HG03378 (cell line): ENCODE data around the gene GABBR2.

ENCODE experiments used
- ATAC-seq: cut with Tn5 transposase; IDR thresholded peaks from one replicate; pipeline ENCODE4 v1.9.1; 2021; ENCODE audit warnings: mild to moderate bottlenecking, moderate library complexity; ENCODE audit not compliant: unreplicated experiment

Gene GABBR2

GRCh38 chr9:98639133-98639532, 69.6 kb downstream of the GABBR2 start:
- no peak for ATAC-seq

GRCh38 chr9:98637381-98637780, 71.4 kb downstream of the GABBR2 start:
- no peak for ATAC-seq

GRCh38 chr9:98635374-98635773, 73.4 kb downstream of the GABBR2 start:
- no peak for ATAC-seq

DNA sequence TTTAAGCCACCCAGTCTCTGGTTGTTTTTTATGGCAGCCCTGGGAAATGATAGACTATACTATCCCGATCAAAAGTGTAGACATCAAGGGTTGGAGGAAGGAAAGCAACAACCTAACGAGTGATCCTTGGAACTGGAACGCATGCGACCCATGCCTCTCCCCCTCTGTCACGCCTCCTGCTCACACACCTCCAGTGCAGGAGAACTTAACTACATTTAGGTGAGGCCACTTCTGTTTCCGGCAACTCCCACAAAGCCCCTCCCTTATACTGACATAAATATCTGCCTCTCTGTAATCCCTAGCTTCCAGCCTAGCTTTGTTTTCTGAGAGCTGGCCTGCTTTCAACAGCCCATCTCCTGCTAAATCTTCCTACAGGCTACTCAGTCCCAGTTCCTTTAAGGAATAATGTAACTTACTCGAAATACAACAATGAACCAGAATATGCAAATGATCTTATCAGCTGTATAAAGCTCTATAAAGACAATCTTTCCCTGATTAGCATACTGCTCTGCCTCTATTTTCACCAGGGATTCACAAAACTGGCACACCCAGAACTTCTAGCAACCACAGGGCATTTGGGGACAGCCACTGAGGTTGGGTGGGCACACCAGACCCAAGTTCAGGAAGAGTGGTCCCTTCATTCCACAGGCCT, 73.9 kb downstream of the GABBR2 start:
- no peak for ATAC-seq

DNA sequence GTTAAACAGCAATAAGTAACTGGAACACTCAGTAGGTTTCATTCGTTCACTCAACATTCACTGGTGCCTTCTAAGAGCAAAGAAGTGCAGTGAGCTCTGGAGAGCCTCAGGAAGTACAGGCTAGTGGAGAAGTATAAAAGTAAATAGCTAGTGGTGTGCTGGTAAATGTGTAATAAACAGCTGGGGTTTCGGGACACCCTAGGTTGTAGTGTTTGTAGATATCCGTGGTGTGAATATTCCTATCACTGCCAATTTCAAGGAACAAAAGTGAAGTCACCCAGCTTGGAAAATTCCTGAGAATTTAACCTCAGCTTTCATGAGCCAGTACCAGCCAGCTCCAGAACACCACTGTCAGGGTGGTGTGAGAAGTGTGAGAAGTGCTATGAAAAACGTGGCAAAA, 75.9 kb downstream of the GABBR2 start:
- ATAC-seq: no peak

- ATAC-seq: no peak
Measured at GRCh38 chr9:98627296-98627695, 81.4 kb downstream of the GABBR2 start.

GRCh38 chr9:98625728-98626127, 83.0 kb downstream of the GABBR2 start:
- no peak for ATAC-seq

- no peak for ATAC-seq
Measured at GRCh38 chr9:98619788-98620187, 88.9 kb downstream of the GABBR2 start.

- ATAC-seq: no peak
Measured at GRCh38 chr9:98615633-98616032, 93.1 kb downstream of the GABBR2 start.

GRCh38 chr9:98614941-98615340, 93.8 kb downstream of the GABBR2 start:
- ATAC-seq: no peak

GRCh38 chr9:98612061-98612752, 96.5 kb downstream of the GABBR2 start:
- ATAC-seq: no peak

- ATAC-seq: no peak
Measured at GRCh38 chr9:98611319-98611718, 97.4 kb downstream of the GABBR2 start.

DNA sequence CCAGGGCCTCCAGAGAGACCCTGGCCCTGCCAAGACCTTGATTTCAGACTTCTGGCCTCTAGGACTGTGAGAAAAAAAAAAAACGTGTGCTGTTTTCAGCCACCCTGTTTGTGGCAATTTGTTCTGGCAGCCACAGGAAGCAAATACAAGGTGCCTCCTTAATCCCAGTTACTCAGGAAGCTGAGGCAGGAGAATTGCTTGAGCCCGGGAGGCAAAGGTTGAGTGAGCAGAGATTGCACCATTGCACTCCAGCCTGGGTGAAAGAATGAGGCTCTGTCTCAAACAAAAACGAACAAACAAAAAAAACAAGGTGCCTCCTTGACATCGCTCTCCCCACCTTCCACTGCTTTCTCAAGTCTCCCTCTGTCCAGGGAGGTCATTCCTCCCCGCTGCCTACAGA, 98.0 kb downstream of the GABBR2 start:
- no peak for ATAC-seq

- ATAC-seq: no peak
Measured at GRCh38 chr9:98610211-98610610, 98.5 kb downstream of the GABBR2 start.

DNA sequence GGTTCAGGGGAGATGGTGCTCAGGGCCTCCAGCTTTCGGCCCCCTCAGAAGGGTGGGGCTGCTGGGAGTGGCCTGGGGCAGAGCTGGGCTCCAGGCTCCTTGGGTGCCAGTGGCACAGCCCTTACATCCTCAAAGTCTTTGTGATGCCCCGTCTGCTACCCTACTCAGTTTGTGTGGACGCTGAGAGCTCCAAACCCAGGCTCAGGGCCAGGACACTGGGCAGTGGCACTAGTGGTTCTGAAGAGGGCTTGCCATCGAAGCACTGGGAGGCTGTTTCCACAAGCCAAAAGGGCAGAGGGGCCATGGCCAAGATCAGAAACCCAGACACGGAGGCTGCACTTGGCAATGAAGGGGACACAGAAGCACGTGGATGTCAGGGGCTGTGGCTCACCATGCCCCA, 99.1 kb downstream of the GABBR2 start:
- no peak for ATAC-seq

DNA sequence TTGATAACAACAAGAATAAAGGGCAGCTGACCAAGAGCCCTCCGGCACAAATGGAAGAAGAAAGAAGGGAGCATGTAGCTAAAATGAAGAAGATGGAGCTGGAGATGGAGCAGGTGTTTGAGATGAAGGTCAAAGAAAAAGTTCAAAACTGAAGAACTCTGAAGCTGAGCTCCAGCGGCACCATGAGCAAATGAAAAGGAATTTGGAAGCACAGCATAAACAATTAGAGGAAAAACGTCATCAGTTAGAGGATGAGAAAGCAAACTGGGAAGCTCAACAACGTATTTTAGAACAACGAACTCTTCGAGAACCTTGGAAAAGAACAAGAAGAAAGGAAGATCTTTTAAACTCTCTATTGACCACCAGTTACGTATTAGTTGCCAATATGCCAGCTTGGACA, 100.9 kb downstream of the GABBR2 start:
- ATAC-seq: no peak

- no peak for ATAC-seq
Measured at GRCh38 chr9:98607152-98607551, 101.6 kb downstream of the GABBR2 start.

DNA sequence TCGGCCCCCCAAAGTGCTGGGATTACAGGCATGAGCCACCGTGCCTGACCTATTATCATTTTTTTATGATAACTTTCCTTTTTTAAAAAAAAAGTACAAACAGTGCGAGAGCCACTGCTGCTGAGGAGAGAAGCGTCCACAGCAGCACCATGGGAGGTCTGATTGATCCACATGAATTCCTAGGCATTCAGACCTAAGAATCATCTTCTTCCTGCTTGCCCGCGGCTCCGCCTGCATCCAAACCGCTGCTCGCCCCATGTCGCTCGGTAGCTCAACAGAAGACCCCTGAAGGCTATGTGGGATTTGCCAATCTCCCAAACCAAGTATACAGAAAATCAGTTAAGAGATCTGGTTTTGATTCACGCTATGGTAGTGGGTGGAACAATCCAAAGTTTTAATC, 102.0 kb downstream of the GABBR2 start:
- ATAC-seq: no peak

GRCh38 chr9:98605116-98605515, 103.6 kb downstream of the GABBR2 start:
- ATAC-seq: no peak

GRCh38 chr9:98603821-98604383, 104.8 kb downstream of the GABBR2 start:
- no peak for ATAC-seq

DNA sequence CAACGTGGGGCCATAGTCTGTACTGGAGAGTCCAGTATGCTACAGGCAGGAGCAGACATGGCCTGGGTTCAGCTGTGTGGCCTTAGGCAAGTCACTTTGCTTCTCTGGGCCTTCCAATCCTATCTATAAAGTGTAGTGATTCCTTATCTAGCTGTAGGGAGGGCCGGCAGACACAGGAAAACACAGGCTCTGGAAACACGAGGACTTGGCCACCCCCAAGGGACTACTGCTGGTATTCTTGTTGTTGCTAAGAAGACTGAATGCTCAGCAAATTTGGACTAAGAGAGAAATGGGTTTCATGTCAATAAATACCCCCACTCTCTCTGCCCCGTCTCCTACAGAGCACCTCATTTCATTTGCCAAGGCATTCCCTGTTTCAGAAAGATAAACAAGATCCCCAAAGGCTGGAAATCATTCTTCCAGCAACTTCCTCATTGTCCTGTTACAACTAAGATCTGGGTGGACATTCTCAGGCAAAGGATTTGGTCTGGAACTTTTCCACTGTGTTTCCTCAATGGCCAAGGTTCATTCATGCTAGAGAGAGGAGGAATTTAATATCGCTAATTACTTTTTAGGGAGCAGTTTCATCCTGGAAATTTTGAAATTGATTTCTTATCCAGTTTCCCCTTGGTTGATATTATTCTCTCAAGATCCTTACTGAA, 105.8 kb downstream of the GABBR2 start:
- no peak for ATAC-seq

DNA sequence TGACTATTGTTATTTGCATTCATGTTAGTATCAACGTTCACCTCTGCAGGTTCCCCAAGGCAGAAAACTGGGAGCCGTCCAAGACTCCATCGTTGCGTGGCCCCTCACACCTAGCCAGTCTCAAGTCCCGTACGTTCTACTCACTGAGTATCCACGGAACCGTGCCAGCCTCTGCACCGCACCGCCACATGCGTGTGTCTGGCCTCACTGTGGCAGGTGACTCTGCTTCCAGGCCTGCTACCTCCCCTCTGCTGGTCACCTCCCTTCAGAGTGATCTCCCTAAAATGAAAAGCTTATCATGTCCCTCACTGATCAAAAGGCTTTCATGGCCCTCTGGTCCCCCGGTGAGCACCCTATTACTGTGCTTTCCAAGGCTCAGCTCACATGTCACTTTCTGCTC, 108.1 kb downstream of the GABBR2 start:
- no peak for ATAC-seq
